ENCODE results near the gene SMNDC1.
A peak's percentile ranks its signal among the peaks of the same experiment; 100 is the strongest.

Gene SMNDC1

GRCh38 chr10:110312206-110312605 lies 7.5 kb upstream of the SMNDC1 start:
- Histone ChIP-seq H3K4me3 (ENCODE audit: insufficient read depth, low read depth, low read length, poor library complexity, severe bottlenecking) (no peak overlapping the region), H3K27ac (ENCODE audit: insufficient read depth, low read length, poor library complexity, severe bottlenecking) (no peak overlapping the region), H3K9me3 (ENCODE audit: control insufficient read depth, low read length) (no peaks in the 10 kb centered on the region), H3K27me3 (replicated peaks; ENCODE audit: control insufficient read depth, insufficient read depth, low read length, poor library complexity, severe bottlenecking) (no peaks in the 10 kb centered on the region), H3K36me3 (ENCODE audit: control insufficient read depth, insufficient read depth, low read length) (no peaks in the 10 kb centered on the region), H3K4me1 (ENCODE audit: control insufficient read depth, insufficient read depth, low read length, poor library complexity, severe bottlenecking) (no peaks in the 10 kb centered on the region)
- no peak for DNase-seq

- Histone ChIP-seq H3K4me3 (ENCODE audit: insufficient read depth, low read depth, low read length, poor library complexity, severe bottlenecking) (no peak overlapping the region), H3K36me3 (ENCODE audit: control insufficient read depth, insufficient read depth, low read length) (no peaks in the 10 kb centered on the region), H3K9me3 (ENCODE audit: control insufficient read depth, low read length) (no peaks in the 10 kb centered on the region), H3K4me1 (ENCODE audit: control insufficient read depth, insufficient read depth, low read length, poor library complexity, severe bottlenecking) (no peaks in the 10 kb centered on the region), H3K27me3 (replicated peaks; ENCODE audit: control insufficient read depth, insufficient read depth, low read length, poor library complexity, severe bottlenecking) (no peaks in the 10 kb centered on the region), H3K27ac (ENCODE audit: insufficient read depth, low read length, poor library complexity, severe bottlenecking) (no peak overlapping the region)
- peak in 1 of 3 donors; percentile 14 for DNase-seq
Observed at GRCh38 chr10:110311357-110311949, 6.7 kb upstream of the SMNDC1 start.

GRCh38 chr10:110310741-110311140 lies 6.0 kb upstream of the SMNDC1 start:
- H3K27me3 ChIP-seq (replicated peaks; ENCODE audit: control insufficient read depth, insufficient read depth, low read length, poor library complexity, severe bottlenecking) = no peaks in the 10 kb centered on the region
- no peaks in the 10 kb centered on the region for H3K9me3 ChIP-seq (ENCODE audit: control insufficient read depth, low read length)
- no peak overlapping the region for H3K4me3 ChIP-seq (ENCODE audit: insufficient read depth, low read depth, low read length, poor library complexity, severe bottlenecking)
- no peaks in the 10 kb centered on the region for H3K36me3 ChIP-seq (ENCODE audit: control insufficient read depth, insufficient read depth, low read length)
- H3K4me1 ChIP-seq (ENCODE audit: control insufficient read depth, insufficient read depth, low read length, poor library complexity, severe bottlenecking) = no peaks in the 10 kb centered on the region
- no peak for DNase-seq
- H3K27ac ChIP-seq (ENCODE audit: insufficient read depth, low read length, poor library complexity, severe bottlenecking) = no peak overlapping the region

GRCh38 chr10:110307805-110308204 lies 3.1 kb upstream of the SMNDC1 start:
- H3K4me1 ChIP-seq (ENCODE audit: control insufficient read depth, insufficient read depth, low read length, poor library complexity, severe bottlenecking) = peaks cover 10% of the 10 kb centered on the region
- H3K36me3 ChIP-seq (ENCODE audit: control insufficient read depth, insufficient read depth, low read length) = peaks cover 6% of the 10 kb centered on the region
- no peak overlapping the region for H3K27ac ChIP-seq (ENCODE audit: insufficient read depth, low read length, poor library complexity, severe bottlenecking)
- no peak overlapping the region for H3K4me3 ChIP-seq (ENCODE audit: insufficient read depth, low read depth, low read length, poor library complexity, severe bottlenecking)
- no peaks in the 10 kb centered on the region for H3K9me3 ChIP-seq (ENCODE audit: control insufficient read depth, low read length)
- DNase-seq = no peak
- no peaks in the 10 kb centered on the region for H3K27me3 ChIP-seq (replicated peaks; ENCODE audit: control insufficient read depth, insufficient read depth, low read length, poor library complexity, severe bottlenecking)

GRCh38 chr10:110306452-110306768 lies 1.7 kb upstream of the SMNDC1 start:
- Histone ChIP-seq H3K36me3 (ENCODE audit: control insufficient read depth, insufficient read depth, low read length) (peaks cover 16% of the 10 kb centered on the region), H3K27ac (ENCODE audit: insufficient read depth, low read length, poor library complexity, severe bottlenecking) (no peak overlapping the region), H3K27me3 (replicated peaks; ENCODE audit: control insufficient read depth, insufficient read depth, low read length, poor library complexity, severe bottlenecking) (no peaks in the 10 kb centered on the region), H3K9me3 (ENCODE audit: control insufficient read depth, low read length) (no peaks in the 10 kb centered on the region), H3K4me1 (ENCODE audit: control insufficient read depth, insufficient read depth, low read length, poor library complexity, severe bottlenecking) (peaks cover 19% of the 10 kb centered on the region), H3K4me3 (ENCODE audit: insufficient read depth, low read depth, low read length, poor library complexity, severe bottlenecking) (no peak overlapping the region)
- no peak for DNase-seq

- Histone ChIP-seq H3K9me3 (ENCODE audit: control insufficient read depth, low read length) (no peaks in the 10 kb centered on the region), H3K4me1 (ENCODE audit: control insufficient read depth, insufficient read depth, low read length, poor library complexity, severe bottlenecking) (peaks cover 19% of the 10 kb centered on the region), H3K4me3 (ENCODE audit: insufficient read depth, low read depth, low read length, poor library complexity, severe bottlenecking) (peak overlapping the region; percentile 89), H3K36me3 (ENCODE audit: control insufficient read depth, insufficient read depth, low read length) (peaks cover 18% of the 10 kb centered on the region), H3K27me3 (replicated peaks; ENCODE audit: control insufficient read depth, insufficient read depth, low read length, poor library complexity, severe bottlenecking) (no peaks in the 10 kb centered on the region), H3K27ac (ENCODE audit: insufficient read depth, low read length, poor library complexity, severe bottlenecking) (peak overlapping the region; percentile 38)
- peak; percentile 29 to 43 (median 41) for DNase-seq
Observed at GRCh38 chr10:110305767-110306451, 1.2 kb upstream of the SMNDC1 start.

- DNase-seq = no peak
- H3K27me3 ChIP-seq (replicated peaks; ENCODE audit: control insufficient read depth, insufficient read depth, low read length, poor library complexity, severe bottlenecking) = no peaks in the 10 kb centered on the region
- H3K27ac ChIP-seq (ENCODE audit: insufficient read depth, low read length, poor library complexity, severe bottlenecking) = peak overlapping the region; percentile 94
- H3K4me1 ChIP-seq (ENCODE audit: control insufficient read depth, insufficient read depth, low read length, poor library complexity, severe bottlenecking) = peaks cover 19% of the 10 kb centered on the region
- no peaks in the 10 kb centered on the region for H3K9me3 ChIP-seq (ENCODE audit: control insufficient read depth, low read length)
- H3K36me3 ChIP-seq (ENCODE audit: control insufficient read depth, insufficient read depth, low read length) = peaks cover 33% of the 10 kb centered on the region
- peak overlapping the region; percentile 89 for H3K4me3 ChIP-seq (ENCODE audit: insufficient read depth, low read depth, low read length, poor library complexity, severe bottlenecking)
Observed at GRCh38 chr10:110304394-110304779, 333 bp downstream of the SMNDC1 start.

- Histone ChIP-seq H3K4me3 (ENCODE audit: insufficient read depth, low read depth, low read length, poor library complexity, severe bottlenecking) (peak overlapping the region; percentile 89), H3K27me3 (replicated peaks; ENCODE audit: control insufficient read depth, insufficient read depth, low read length, poor library complexity, severe bottlenecking) (no peaks in the 10 kb centered on the region)
Observed at GRCh38 chr10:110303681-110304080, 1.0 kb downstream of the SMNDC1 start.

GRCh38 chr10:110300486-110300986 lies 4.2 kb downstream of the SMNDC1 start:
- Histone ChIP-seq H3K27me3 (replicated peaks; ENCODE audit: control insufficient read depth, insufficient read depth, low read length, poor library complexity, severe bottlenecking) (no peaks in the 10 kb centered on the region), H3K36me3 (ENCODE audit: control insufficient read depth, insufficient read depth, low read length) (peaks cover 68% of the 10 kb centered on the region), H3K9me3 (ENCODE audit: control insufficient read depth, low read length) (no peaks in the 10 kb centered on the region), H3K4me1 (ENCODE audit: control insufficient read depth, insufficient read depth, low read length, poor library complexity, severe bottlenecking) (peaks cover 19% of the 10 kb centered on the region), H3K4me3 (ENCODE audit: insufficient read depth, low read depth, low read length, poor library complexity, severe bottlenecking) (no peak overlapping the region), H3K27ac (ENCODE audit: insufficient read depth, low read length, poor library complexity, severe bottlenecking) (no peak overlapping the region)
- no peak for DNase-seq

More at GRCh38 chr10:110303681-110304080, 1.0 kb downstream of the SMNDC1 start:
- H3K36me3 ChIP-seq (ENCODE audit: control insufficient read depth, insufficient read depth, low read length) = peaks cover 39% of the 10 kb centered on the region
- H3K27ac ChIP-seq (ENCODE audit: insufficient read depth, low read length, poor library complexity, severe bottlenecking) = peak overlapping the region; percentile 94
- peaks cover 19% of the 10 kb centered on the region for H3K4me1 ChIP-seq (ENCODE audit: control insufficient read depth, insufficient read depth, low read length, poor library complexity, severe bottlenecking)
- H3K9me3 ChIP-seq (ENCODE audit: control insufficient read depth, low read length) = no peaks in the 10 kb centered on the region
- no peak for DNase-seq

GRCh38 chr10:110296966-110297365 lies 7.8 kb downstream of the SMNDC1 start:
- peaks cover 4% of the 10 kb centered on the region for H3K4me1 ChIP-seq (ENCODE audit: control insufficient read depth, insufficient read depth, low read length, poor library complexity, severe bottlenecking)
- peaks cover 77% of the 10 kb centered on the region for H3K36me3 ChIP-seq (ENCODE audit: control insufficient read depth, insufficient read depth, low read length)
- no peaks in the 10 kb centered on the region for H3K27me3 ChIP-seq (replicated peaks; ENCODE audit: control insufficient read depth, insufficient read depth, low read length, poor library complexity, severe bottlenecking)
- H3K4me3 ChIP-seq (ENCODE audit: insufficient read depth, low read depth, low read length, poor library complexity, severe bottlenecking) = no peak overlapping the region
- DNase-seq = no peak
- peak overlapping the region; percentile 4 for H3K27ac ChIP-seq (ENCODE audit: insufficient read depth, low read length, poor library complexity, severe bottlenecking)
- no peaks in the 10 kb centered on the region for H3K9me3 ChIP-seq (ENCODE audit: control insufficient read depth, low read length)
